Measurements from ENCODE around the gene RNU6-7. TPM values are rescaled to one million over a fixed set of nuclear protein-coding genes. Genes with fewer than 3 reads are reported as not detected.

Gene RNU6-7
- total RNA-seq, 2 experiments from 2014 or later = not detected

GRCh38 chr14:32171469-32171868 lies 30.4 kb upstream of the RNU6-7 start:
- no peaks in the 10 kb centered on the region for H3K27me3 Mint-ChIP-seq
- ChIA-PET POLR2A (no interaction called here), CTCF (no interaction called here)
- peaks cover 2% of the 10 kb centered on the region for H3K4me1 Mint-ChIP-seq (ENCODE audit: low read depth)
- H3K4me3 Mint-ChIP-seq = no peak overlapping the region
- H3K9me3 Mint-ChIP-seq = no peaks in the 10 kb centered on the region
- ATAC-seq (no peak), DNase-seq (no peak)
- intact Hi-C loops (cut with micrococcal nuclease) = no loop called here
- TF ChIP-seq CTCF (IDR thresholded peaks at IDR 0.05) = no peak
- no peak overlapping the region for H3K27ac Mint-ChIP-seq
- H3K36me3 Mint-ChIP-seq (ENCODE audit: low read depth) = no peaks in the 10 kb centered on the region

DNA sequence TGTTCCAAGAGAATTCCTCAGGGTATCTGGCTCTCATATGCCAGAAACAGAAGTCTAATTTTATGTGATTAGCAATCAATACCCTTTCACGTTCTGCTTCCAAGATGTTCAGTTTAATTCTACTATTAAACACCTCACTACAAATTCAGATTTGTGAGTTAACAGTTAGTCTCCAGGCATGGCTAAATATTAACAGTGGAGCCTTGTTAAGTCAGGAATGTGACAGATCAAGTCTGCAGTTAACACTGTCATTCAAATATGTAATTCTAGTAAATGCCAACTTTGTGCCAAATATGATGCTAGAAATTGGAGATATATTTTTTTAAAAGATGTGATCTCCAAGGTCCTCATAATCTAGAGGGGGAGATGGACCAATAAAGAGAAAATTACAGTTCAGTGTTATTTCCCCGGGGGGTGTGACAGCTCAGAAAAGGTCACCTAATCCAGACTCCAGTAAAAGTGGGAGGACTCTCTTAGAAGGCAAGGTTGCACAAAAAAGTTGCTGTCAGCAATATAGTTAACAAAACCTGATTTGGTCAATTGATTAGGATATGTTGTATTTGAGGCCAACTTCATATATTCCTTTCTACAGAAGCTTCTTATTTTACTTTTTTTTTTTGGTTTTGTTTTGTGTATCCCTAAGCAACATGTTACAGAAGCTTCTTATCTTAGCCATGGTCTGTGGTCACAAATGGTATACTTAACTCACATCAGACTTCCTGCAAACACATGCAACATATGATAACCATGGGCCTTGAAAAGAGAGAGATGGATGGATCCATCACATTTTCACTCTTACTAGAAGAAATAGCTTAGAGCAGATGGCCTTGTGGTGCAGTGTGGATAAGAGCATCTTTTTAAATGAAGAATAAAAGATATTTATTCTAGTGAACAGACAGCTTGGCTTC lies 18.4 kb upstream of the RNU6-7 start:
- no peak for TF ChIP-seq CTCF (IDR thresholded peaks at IDR 0.05)
- DNase-seq (no peak), ATAC-seq (no peak)
- peaks cover 3% of the 10 kb centered on the region for H3K4me1 Mint-ChIP-seq (ENCODE audit: low read depth)
- ChIA-PET CTCF (interaction anchor here (0.6 kb wide), 1 partner anchor 24 kb away, joined by 3 read pairs; no protein-coding TSS in a partner anchor), POLR2A (no interaction called here)
- H3K27me3 Mint-ChIP-seq = peaks cover 12% of the 10 kb centered on the region
- no peaks in the 10 kb centered on the region for H3K36me3 Mint-ChIP-seq (ENCODE audit: low read depth)
- H3K9me3 Mint-ChIP-seq = peaks cover 10% of the 10 kb centered on the region
- H3K27ac Mint-ChIP-seq = no peak overlapping the region
- no peak overlapping the region for H3K4me3 Mint-ChIP-seq
- intact Hi-C loops (cut with micrococcal nuclease) = no loop called here

DNA sequence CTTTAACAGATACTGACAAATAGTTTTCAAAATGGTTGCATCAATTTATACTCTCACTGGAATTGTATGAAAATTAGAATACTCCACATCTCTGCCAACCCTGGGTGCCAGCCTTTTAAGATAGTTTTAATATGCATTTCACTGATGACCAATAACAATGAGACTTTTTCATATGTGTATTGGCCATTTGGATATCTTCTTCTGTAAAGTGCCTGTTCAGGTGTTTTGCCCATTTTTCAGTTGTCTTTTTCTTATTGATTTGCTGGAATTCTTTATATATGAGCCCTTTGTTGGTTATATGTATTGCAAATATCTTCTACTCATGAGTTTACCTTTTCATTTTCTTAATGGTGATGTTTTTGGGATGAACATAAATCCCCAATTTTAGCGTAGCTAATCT lies 16.7 kb upstream of the RNU6-7 start:
- ChIA-PET POLR2A (no interaction called here), CTCF (no interaction called here)
- no peak overlapping the region for H3K27ac Mint-ChIP-seq
- peaks cover 5% of the 10 kb centered on the region for H3K4me1 Mint-ChIP-seq (ENCODE audit: low read depth)
- no peak overlapping the region for H3K4me3 Mint-ChIP-seq
- H3K36me3 Mint-ChIP-seq (ENCODE audit: low read depth) = no peaks in the 10 kb centered on the region
- peaks cover 12% of the 10 kb centered on the region for H3K27me3 Mint-ChIP-seq
- peaks cover 10% of the 10 kb centered on the region for H3K9me3 Mint-ChIP-seq
- no peak for DNase-seq
- intact Hi-C loops (cut with micrococcal nuclease) = no loop called here
- no peak for TF ChIP-seq CTCF (IDR thresholded peaks at IDR 0.05)
- no peak for ATAC-seq

GRCh38 chr14:32186248-32186647 lies 15.6 kb upstream of the RNU6-7 start:
- peaks cover 10% of the 10 kb centered on the region for H3K9me3 Mint-ChIP-seq
- H3K4me3 Mint-ChIP-seq = no peak overlapping the region
- ChIA-PET CTCF (interaction anchor here (0.6 kb wide), 1 partner anchor 115 kb away, joined by 3 read pairs; no protein-coding TSS in a partner anchor), POLR2A (no interaction called here)
- no peak for TF ChIP-seq CTCF (IDR thresholded peaks at IDR 0.05)
- H3K27ac Mint-ChIP-seq = no peak overlapping the region
- peaks cover 8% of the 10 kb centered on the region for H3K27me3 Mint-ChIP-seq
- no peak for DNase-seq
- intact Hi-C loops (cut with micrococcal nuclease) = no loop called here
- H3K36me3 Mint-ChIP-seq (ENCODE audit: low read depth) = no peaks in the 10 kb centered on the region
- peaks cover 5% of the 10 kb centered on the region for H3K4me1 Mint-ChIP-seq (ENCODE audit: low read depth)
- no peak for ATAC-seq

GRCh38 chr14:32189811-32190210 lies 12.0 kb upstream of the RNU6-7 start:
- intact Hi-C loops (cut with micrococcal nuclease) = no loop called here
- Mint-ChIP-seq H3K4me1 (ENCODE audit: low read depth) (peaks cover 14% of the 10 kb centered on the region), H3K27me3 (peaks cover 6% of the 10 kb centered on the region), H3K27ac (no peak overlapping the region), H3K4me3 (no peak overlapping the region), H3K36me3 (ENCODE audit: low read depth) (no peaks in the 10 kb centered on the region), H3K9me3 (peaks cover 8% of the 10 kb centered on the region)
- ChIA-PET CTCF (no interaction called here), POLR2A (no interaction called here)
- ATAC-seq (no peak), DNase-seq (no peak)
- TF ChIP-seq CTCF (IDR thresholded peaks at IDR 0.05) = no peak
